Mesodermal cell (in vitro differentiated cells): ENCODE measurements around the gene RPL36.
A peak's percentile ranks its signal among the peaks of the same experiment; 100 is the strongest.

Source experiments
- H3K27ac ChIP-seq: 2 replicates; pipeline ENCODE4 v1.7.0; 2013; ENCODE audit warnings: mild to moderate bottlenecking, low read depth, low read length, moderate library complexity; ENCODE audit not compliant: severe bottlenecking
- H3K36me3 ChIP-seq: 2 replicates; pipeline ENCODE4 v1.7.1; 2013; ENCODE audit warnings: mild to moderate bottlenecking, low read length, moderate library complexity; ENCODE audit not compliant: control insufficient read depth, insufficient read depth
- H3K4me1 ChIP-seq: one replicate; pipeline ENCODE4 v1.7.1; 2013; ENCODE audit warnings: mild to moderate bottlenecking, low read length; ENCODE audit not compliant: insufficient read depth, control insufficient read depth, poor library complexity, severe bottlenecking
- H3K4me3 ChIP-seq: 2 replicates; pipeline ENCODE4 v1.7.0; 2013; ENCODE audit warnings: low read length, control low read depth, mild to moderate bottlenecking; ENCODE audit not compliant: insufficient read depth, poor library complexity, severe bottlenecking; ENCODE audit errors: extremely low read depth
- H3K9me3 ChIP-seq: 2 replicates; pipeline ENCODE4 v1.7.1; 2013; ENCODE audit warnings: mild to moderate bottlenecking, low read length, moderate library complexity; ENCODE audit not compliant: control insufficient read depth
- WGBS, 2 experiments: methylation state at CpG; one replicate each; pipeline ENCODE4 v1.1.5; 2013; ENCODE audit warnings: missing lambda C conversion rate in 2 of 2; ENCODE audit not compliant: insufficient coverage in 2 of 2; 5-methylcytosine and 5-hydroxymethylcytosine counted together

RPL36 gene

GRCh38 chr19:5691822-5692722 is 2.0 kb downstream of the RPL36 start:
- Histone ChIP-seq H3K9me3 (no peaks in the 10 kb centered on the region), H3K27ac (peak overlapping the region; percentile 45), H3K36me3 (peaks cover 50% of the 10 kb centered on the region), H3K4me1 (peaks cover 3% of the 10 kb centered on the region), H3K4me3 (peak overlapping the region; percentile 94)
- WGBS, 2 experiments: 94 to 95% methylated on average over 38 to 42 of the region's 42 CpGs

- Histone ChIP-seq H3K4me1 (peaks cover 7% of the 10 kb centered on the region), H3K27ac (no peak overlapping the region), H3K36me3 (peaks cover 53% of the 10 kb centered on the region), H3K9me3 (no peaks in the 10 kb centered on the region), H3K4me3 (no peak overlapping the region)
- WGBS, 2 experiments: 92 to 100% methylated on average over 1 to 4 of the region's 7 CpGs
These were observed 2.7 kb downstream of the RPL36 start for GRCh38 chr19:5692723-5693194.

DNA sequence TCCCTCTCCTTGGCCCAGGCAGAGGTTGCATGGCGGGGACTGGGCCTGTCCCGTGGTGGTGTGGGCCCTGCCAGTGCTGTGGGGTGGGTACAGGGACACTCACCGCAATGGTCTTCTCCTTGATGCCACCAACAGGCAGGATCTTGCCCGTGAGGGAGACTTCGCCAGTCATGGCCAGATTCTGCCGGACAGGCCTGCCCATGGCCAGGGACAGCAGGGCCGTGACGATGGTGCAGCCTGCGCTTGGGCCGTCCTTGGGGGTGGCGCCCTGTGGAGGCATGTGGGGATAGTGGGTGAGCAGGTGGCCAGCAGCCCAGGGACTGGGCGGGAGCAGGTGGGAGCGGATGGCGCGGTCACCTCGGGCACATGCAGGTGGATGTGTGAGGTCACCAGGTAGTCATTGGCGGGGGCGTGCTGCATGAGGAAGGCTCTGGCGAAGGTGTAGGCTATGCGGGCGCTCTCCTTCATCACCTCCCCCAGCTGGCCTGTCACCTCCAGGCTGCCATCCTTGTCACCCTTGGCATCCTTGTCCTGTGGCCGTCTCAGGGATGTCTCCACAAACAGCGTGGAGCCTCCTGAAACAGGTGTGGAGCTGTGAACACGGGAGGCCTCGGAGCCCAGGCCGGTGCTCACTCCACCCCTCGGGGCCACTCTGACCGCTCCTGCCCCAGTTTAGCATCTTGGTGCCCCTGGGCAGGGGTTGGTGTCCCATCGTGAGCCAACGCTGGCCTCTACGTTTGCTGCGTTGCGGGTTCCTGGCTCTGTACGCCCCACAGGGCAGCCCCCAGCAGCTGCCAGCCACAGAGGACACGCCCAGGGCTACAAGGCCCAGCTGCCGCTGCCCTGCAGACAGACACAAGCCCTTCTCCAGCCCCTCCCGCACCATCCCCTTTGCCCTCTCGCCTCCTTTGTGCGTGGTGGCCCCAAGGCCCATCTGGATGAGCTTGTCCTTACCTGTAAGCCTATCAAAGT is 3.4 kb downstream of the RPL36 start:
- Histone ChIP-seq H3K4me1 (peaks cover 7% of the 10 kb centered on the region), H3K27ac (no peak overlapping the region), H3K9me3 (no peaks in the 10 kb centered on the region), H3K36me3 (peaks cover 55% of the 10 kb centered on the region), H3K4me3 (no peak overlapping the region)
- WGBS, 2 experiments: 96 to 97% methylated on average over 35 to 38 of the region's 39 CpGs

- H3K9me3 ChIP-seq: no peaks in the 10 kb centered on the region
- H3K36me3 ChIP-seq: peaks cover 64% of the 10 kb centered on the region
- peaks cover 7% of the 10 kb centered on the region for H3K4me1 ChIP-seq
- 96% methylated on average over 39 to 40 of the region's 45 CpGs for WGBS, 2 experiments
- no peak overlapping the region for H3K27ac ChIP-seq
- no peak overlapping the region for H3K4me3 ChIP-seq
These were observed 4.3 kb downstream of the RPL36 start for GRCh38 chr19:5694167-5694955.

DNA sequence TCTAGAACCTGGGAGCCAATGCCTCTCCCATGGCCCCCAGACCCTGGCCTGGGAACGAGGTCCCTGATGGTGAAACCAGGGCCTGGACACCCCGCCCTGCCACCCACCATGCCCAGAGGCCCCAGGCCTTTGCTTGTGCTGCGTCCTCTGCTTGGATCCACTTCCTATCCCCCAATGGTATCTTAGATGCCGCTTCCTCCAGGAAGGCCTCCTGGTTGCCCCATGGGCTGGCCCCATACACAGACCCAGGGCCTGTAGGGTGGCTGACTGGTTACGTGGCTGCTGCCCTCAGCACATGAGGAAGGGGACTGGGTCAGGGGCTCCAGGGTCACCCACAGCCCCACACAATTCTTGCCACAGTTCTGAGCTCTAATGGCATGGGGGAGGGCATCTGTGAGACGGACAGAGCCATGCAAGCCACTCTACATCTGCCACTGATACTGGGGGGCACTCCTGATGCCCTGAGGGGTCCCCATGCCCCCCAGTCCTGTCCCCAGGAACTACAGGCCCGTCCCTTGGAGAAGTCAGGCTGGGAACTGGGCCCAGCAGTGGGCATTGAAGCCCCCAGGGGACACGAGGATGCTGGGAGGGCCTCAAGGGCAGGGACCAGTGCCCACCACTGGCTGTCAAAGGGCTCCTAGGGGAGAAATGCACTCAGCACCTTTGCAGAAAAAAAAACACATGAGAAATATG is 5.0 kb downstream of the RPL36 start:
- no peak overlapping the region for H3K27ac ChIP-seq
- peaks cover 7% of the 10 kb centered on the region for H3K4me1 ChIP-seq
- 96 to 97% methylated on average over 6 to 7 of the region's 8 CpGs for WGBS, 2 experiments
- H3K9me3 ChIP-seq: no peaks in the 10 kb centered on the region
- peaks cover 67% of the 10 kb centered on the region for H3K36me3 ChIP-seq
- no peak overlapping the region for H3K4me3 ChIP-seq

GRCh38 chr19:5695649-5696195 is 5.6 kb downstream of the RPL36 start:
- peaks cover 7% of the 10 kb centered on the region for H3K4me1 ChIP-seq
- H3K36me3 ChIP-seq: peaks cover 74% of the 10 kb centered on the region
- 95 to 96% methylated on average over 26 to 28 of the region's 28 CpGs for WGBS, 2 experiments
- no peak overlapping the region for H3K4me3 ChIP-seq
- H3K9me3 ChIP-seq: no peaks in the 10 kb centered on the region
- H3K27ac ChIP-seq: no peak overlapping the region

DNA sequence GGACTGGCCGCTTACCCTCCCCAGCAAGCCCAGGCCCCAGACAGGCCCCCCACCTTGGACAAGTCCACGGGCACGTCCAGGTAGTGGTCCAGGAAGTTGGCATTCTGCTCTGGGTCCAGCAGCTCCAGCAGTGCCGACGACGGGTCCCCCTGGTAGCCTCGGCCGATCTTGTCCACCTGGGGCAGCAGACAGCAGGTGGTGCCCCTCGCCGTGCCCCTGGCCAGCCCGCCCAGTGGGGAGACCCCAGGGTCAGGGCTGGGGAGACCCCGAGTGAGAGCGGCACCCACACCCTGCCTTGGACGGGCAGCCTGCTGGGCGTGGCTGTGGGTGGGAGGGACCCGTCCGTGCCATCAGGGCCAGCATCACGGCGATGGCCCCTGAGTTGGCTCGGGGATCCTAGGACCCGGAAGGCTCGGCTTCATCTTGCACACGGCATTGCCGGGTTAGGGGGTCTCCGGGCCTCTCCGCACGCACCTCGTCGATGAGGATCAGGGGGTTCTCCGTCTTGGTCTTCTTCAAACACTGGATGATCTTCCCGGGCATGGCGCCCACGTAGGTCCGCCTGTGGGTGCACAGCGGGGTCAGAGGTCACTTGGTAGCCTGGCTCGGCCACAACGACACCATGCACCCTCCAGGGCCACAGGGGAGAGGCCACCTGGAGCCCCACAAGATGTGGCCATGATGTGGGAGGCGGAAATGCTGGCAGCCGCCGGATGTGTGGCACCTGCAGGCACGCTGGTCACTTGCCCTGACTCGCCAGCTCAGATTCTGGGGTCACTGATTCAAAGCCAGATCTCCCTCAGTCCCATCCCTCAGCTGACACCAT is 6.3 kb downstream of the RPL36 start:
- peak overlapping the region; percentile 36 for H3K27ac ChIP-seq
- peaks cover 74% of the 10 kb centered on the region for H3K36me3 ChIP-seq
- no peaks in the 10 kb centered on the region for H3K9me3 ChIP-seq
- WGBS, 2 experiments: 93 to 94% methylated on average over 39 to 42 of the region's 42 CpGs
- H3K4me3 ChIP-seq: no peak overlapping the region
- H3K4me1 ChIP-seq: peaks cover 7% of the 10 kb centered on the region

GRCh38 chr19:5697022-5697889 is 7.2 kb downstream of the RPL36 start:
- H3K4me1 ChIP-seq: peaks cover 7% of the 10 kb centered on the region
- H3K4me3 ChIP-seq: no peak overlapping the region
- peaks cover 67% of the 10 kb centered on the region for H3K36me3 ChIP-seq
- WGBS, 2 experiments: 93% methylated on average over 24 to 25 of the region's 25 CpGs
- no peaks in the 10 kb centered on the region for H3K9me3 ChIP-seq
- H3K27ac ChIP-seq: peak overlapping the region; percentile 36
